Activated CD8-positive, alpha-beta T cell treated with anti-CD3 and anti-CD28 coated beads for 36 hours (primary cell): ENCODE data around the gene ZNF451. TPM values are rescaled to one million over a fixed set of nuclear protein-coding genes. Genes with fewer than 3 reads are reported as not detected.
"Not testable (repeated sequence)": the region's sequence is repeated elsewhere in the genome, so short reads cannot be mapped to it uniquely, and the experiment has no call there.

Source experiments
- ATAC-seq: fragments of 200-7000 bp; cut with Tn5 transposase; one replicate; pipeline ENCODE4 v1.10.0; 2021; ENCODE audit warnings: mild to moderate bottlenecking, moderate library complexity
- CTCF ChIA-PET: fragments of 350-600 bp; sonication (Branson Sonifier 250); formaldehyde crosslinking; loops from one replicate; lab custom pipeline; 2021; ENCODE audit warnings: antibody characterized with exemption; lab: Charles Lee
- POLR2A ChIA-PET: fragments of 350-600 bp; sonication (Branson Sonifier 250); formaldehyde crosslinking; loops from one replicate; lab custom pipeline; 2021; ENCODE audit warnings: antibody characterized with exemption; lab: Charles Lee
- DNase-seq: peaks from one replicate; pipeline ENCODE4 v3.0.0-alpha.2; 2020
- H3K27ac Mint-ChIP-seq: one replicate; pipeline ENCODE4 v1.8.0; 2021; ENCODE audit warnings: mild to moderate bottlenecking, mixed read lengths
- H3K27me3 Mint-ChIP-seq: one replicate; pipeline ENCODE4 v1.8.0; 2021; ENCODE audit warnings: mixed read lengths
- H3K36me3 Mint-ChIP-seq: one replicate; pipeline ENCODE4 v1.8.0; 2021; ENCODE audit warnings: low read depth, mixed read lengths
- H3K4me1 Mint-ChIP-seq: one replicate; pipeline ENCODE4 v1.8.0; 2021; ENCODE audit warnings: low read depth, mixed read lengths
- H3K4me3 Mint-ChIP-seq: one replicate; pipeline ENCODE4 v1.8.0; 2021; ENCODE audit warnings: mild to moderate bottlenecking, moderate library complexity, mixed read lengths
- H3K9me3 Mint-ChIP-seq: one replicate; pipeline ENCODE4 v1.8.0; 2021; ENCODE audit warnings: mixed read lengths
- intact Hi-C: fragments of 100-400 bp; cut with micrococcal nuclease; formaldehyde crosslinking; loops from one replicate; pipeline ENCODE4 v1.10.0; 2022
- total RNA-seq, 2 experiments: library from RNA; stranded (reverse); gene quantifications; one replicate each; pipeline ENCODE4 v1.2.3, GENCODE V29; 2021
- TF ChIP-seq, protein P1 (sequence below): fragments of 200-600 bp; IDR thresholded peaks from one replicate; pipeline ENCODE4 v1.8.0; 2022; ENCODE audit warnings: antibody characterized with exemption, mild to moderate bottlenecking

The ZNF451 gene, protein sequence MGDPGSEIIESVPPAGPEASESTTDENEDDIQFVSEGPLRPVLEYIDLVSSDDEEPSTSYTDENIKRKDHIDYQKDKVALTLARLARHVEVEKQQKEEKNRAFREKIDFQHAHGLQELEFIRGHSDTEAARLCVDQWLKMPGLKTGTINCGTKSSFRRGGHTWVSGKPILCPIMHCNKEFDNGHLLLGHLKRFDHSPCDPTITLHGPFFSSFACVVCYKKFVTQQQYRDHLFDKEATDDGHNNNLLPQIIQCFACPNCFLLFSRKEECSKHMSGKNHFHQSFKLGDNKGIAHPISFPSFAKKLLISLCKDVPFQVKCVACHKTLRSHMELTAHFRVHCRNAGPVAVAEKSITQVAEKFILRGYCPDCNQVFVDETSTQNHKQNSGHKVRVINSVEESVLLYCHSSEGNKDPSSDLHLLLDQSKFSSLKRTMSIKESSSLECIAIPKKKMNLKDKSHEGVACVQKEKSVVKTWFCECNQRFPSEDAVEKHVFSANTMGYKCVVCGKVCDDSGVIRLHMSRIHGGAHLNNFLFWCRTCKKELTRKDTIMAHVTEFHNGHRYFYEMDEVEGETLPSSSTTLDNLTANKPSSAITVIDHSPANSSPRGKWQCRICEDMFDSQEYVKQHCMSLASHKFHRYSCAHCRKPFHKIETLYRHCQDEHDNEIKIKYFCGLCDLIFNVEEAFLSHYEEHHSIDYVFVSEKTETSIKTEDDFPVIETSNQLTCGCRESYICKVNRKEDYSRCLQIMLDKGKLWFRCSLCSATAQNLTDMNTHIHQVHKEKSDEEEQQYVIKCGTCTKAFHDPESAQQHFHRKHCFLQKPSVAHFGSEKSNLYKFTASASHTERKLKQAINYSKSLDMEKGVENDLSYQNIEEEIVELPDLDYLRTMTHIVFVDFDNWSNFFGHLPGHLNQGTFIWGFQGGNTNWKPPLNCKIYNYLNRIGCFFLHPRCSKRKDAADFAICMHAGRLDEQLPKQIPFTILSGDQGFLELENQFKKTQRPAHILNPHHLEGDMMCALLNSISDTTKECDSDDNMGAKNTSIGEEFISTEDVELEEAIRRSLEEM
- 10 to 100 TPM; 44.4 to 46.8 TPM for total RNA-seq

DNA sequence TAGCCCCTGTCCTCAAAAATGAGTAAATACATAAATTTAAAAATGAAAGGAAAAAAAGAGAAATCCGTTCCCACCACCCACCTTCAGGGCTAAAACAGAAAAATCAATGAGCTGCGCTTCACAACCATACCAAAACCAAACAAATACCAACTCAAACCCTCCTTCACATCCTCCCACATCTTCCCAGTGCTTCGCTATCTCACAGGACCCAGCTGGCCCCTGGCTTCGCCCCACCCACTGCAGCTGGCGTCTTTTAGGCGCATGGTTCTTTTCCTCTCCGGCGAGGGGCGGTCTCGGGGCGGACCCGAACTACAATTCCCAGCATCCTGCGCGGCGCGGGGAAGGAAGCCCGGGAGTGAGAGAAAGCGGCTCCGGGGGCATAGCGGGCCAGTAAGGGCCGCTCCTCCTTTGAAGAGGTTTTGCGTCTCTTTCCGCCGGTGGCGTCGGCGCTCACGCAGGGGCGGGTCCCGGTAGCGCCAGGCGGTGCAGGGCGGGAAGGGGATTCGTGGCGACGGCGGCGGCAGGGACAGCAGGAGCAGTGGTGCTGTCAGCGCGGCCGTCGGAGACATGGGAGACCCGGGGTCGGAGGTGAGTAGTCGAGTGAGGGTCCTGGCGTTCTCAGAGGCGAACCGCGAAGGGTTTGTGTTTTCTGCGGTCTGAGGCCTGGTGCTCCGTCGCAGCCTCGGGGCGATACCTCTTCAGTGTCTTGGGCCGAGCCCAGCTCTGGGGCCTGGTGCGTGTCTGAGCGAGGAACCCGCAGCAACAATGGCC lies at the start of gene ZNF451:
ZNF451 (plus strand) TSS at position 502 of the 771 bp plus-strand sequence; CDS start at position 568, 66 bp downstream.
- Mint-ChIP-seq H3K36me3 (peaks cover 18% of the 10 kb centered on the region), H3K9me3 (no peaks in the 10 kb centered on the region), H3K27ac (peak within 1 kb of the TSS; percentile 86), H3K4me3 (peak within 1 kb of the TSS; percentile 78), H3K4me1 (peaks cover 32% of the 10 kb centered on the region), H3K27me3 (no peaks in the 10 kb centered on the region)
- CTCF ChIA-PET: interaction anchor here (0.7 kb wide), 1 partner anchor 44 kb away, joined by 3 read pairs; no protein-coding TSS in a partner anchor
- DNase-seq (peak; percentile 98), ATAC-seq (peak; percentile 96)
- intact Hi-C loops: loop anchor here (10.0 kb wide), 1 partner anchor 225 kb away; the partner anchor contains the start of gene PRIM2
- TF ChIP-seq, protein P1, sequence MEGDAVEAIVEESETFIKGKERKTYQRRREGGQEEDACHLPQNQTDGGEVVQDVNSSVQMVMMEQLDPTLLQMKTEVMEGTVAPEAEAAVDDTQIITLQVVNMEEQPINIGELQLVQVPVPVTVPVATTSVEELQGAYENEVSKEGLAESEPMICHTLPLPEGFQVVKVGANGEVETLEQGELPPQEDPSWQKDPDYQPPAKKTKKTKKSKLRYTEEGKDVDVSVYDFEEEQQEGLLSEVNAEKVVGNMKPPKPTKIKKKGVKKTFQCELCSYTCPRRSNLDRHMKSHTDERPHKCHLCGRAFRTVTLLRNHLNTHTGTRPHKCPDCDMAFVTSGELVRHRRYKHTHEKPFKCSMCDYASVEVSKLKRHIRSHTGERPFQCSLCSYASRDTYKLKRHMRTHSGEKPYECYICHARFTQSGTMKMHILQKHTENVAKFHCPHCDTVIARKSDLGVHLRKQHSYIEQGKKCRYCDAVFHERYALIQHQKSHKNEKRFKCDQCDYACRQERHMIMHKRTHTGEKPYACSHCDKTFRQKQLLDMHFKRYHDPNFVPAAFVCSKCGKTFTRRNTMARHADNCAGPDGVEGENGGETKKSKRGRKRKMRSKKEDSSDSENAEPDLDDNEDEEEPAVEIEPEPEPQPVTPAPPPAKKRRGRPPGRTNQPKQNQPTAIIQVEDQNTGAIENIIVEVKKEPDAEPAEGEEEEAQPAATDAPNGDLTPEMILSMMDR: no peak
- POLR2A ChIA-PET: interaction anchor here (0.6 to 1.4 kb wide), 3 partner anchors 46 to 81 kb away, joined by 3 read pairs; no protein-coding TSS in a partner anchor

DNA sequence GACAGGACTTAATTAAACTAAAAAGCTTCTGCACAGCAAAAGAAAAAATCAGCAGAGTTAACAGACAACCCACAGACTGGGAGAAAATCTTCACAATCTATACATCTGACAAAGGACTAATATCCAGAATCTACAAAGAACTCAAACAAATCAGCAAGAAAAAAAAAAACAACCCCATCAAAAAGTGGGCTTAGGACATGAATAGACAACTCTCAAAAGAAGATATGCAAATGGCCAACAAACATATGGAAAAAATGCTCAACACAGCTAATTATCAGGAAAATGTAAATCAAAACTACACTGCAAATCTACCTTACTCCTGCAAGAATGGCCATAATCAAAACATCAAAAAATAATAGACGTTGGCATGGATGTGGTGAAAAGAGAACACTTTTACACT lies 45.9 kb upstream of the ZNF451 start:
- ATAC-seq, H3K4me3 Mint-ChIP-seq, H3K9me3 Mint-ChIP-seq, intact Hi-C loops, DNase-seq, CTCF ChIA-PET, H3K27ac Mint-ChIP-seq: not testable (repeated sequence)
- Mint-ChIP-seq H3K36me3 (peaks cover 11% of the 10 kb centered on the region), H3K4me1 (peaks cover 15% of the 10 kb centered on the region), H3K27me3 (peaks cover 33% of the 10 kb centered on the region)
- POLR2A ChIA-PET: interaction anchor here (0.6 kb wide), 1 partner anchor 45 kb away, joined by 3 read pairs; no protein-coding TSS in a partner anchor

DNA sequence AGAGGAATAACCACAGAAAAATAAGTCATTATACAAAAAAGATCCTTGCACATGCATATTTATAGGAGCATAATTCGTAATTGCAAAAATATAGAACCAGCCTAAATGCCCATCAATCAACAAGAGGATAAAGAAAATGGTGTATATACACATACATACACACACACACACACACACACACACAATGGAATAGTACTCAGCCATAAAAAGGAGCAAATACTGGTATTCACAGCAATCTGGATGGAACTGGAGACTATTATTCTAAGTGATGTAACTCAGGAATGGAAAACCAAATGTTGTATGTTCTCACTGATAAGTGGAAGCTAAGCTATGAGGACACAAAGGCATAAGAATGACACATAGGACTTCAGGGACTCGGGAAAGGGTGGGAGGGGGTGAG lies 45.4 kb upstream of the ZNF451 start:
- TF ChIP-seq, protein P1: no peak
- CTCF ChIA-PET: no interaction called here
- peaks cover 33% of the 10 kb centered on the region for H3K27me3 Mint-ChIP-seq
- H3K4me3 Mint-ChIP-seq: no peak overlapping the region
- peaks cover 15% of the 10 kb centered on the region for H3K36me3 Mint-ChIP-seq
- ATAC-seq (no peak), DNase-seq (no peak)
- H3K9me3 Mint-ChIP-seq: no peaks in the 10 kb centered on the region
- H3K27ac Mint-ChIP-seq: no peak overlapping the region
- intact Hi-C loops: no loop called here
- H3K4me1 Mint-ChIP-seq: peaks cover 21% of the 10 kb centered on the region
- POLR2A ChIA-PET: no interaction called here

DNA sequence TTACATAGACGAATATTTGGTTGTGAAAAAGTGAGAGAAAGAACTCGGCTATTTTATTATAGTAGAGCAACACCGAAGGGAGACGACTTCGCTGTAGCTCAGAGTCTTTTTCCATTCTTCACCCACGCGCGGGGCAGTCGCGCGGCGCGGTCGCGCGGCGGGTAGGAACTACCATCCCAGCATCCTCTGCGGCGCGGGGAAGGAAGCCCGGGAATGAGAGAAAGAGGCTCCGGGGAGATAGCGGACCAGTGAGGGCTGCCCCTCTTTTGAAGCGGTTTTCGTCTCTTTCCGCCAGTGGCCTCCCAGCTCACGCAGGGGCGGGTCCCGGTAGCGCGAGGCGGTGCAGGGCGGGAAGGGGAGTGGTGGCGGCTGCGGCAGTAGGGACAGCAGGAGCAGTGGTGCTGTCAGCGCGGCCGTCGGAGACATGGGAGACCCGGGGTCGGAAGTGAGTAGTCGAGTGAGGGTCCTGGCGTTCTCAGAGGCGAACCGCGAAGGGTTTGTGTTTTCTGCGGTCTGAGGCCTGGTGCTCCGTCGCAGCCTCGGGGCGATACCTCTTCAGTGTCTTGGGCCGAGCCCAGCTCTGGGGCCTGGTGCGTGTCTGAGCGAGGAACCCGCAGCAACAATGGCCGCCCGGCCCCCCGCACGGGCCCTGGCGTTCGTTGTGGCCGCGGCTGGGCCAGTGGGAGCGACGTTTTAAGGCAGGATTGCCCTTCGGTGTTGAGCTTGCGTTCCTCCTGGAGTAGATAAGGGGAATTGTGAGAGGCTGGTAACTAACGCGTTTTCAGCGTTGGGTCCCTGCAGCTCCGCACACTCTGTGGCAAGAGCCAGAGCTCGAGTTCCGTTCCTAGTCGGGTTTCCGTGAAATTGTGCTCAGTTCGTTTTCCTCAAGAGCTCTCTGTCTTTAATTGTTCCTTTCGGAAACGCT lies 43.4 kb upstream of the ZNF451 start, which contains the start of gene KIAA1586:
KIAA1586 (plus strand) TSS at position 362 of the 925 bp plus-strand sequence; CDS start at position 425, 63 bp downstream.
- CTCF ChIA-PET: interaction anchor here (0.8 to 1.6 kb wide), 9 partner anchors 11 to 270 kb away, joined by 3 to 9 read pairs (median 5); partner anchors contain the start of genes BEND6, PRIM2 and RAB23
- peak; percentile 92 for ATAC-seq
- Mint-ChIP-seq H3K36me3 (peaks cover 29% of the 10 kb centered on the region), H3K27me3 (peaks cover 24% of the 10 kb centered on the region), H3K27ac (peak within 1 kb of the TSS; percentile 91), H3K4me3 (peak within 1 kb of the TSS; percentile 87), H3K4me1 (peaks cover 28% of the 10 kb centered on the region)
- H3K9me3 Mint-ChIP-seq, intact Hi-C loops, POLR2A ChIA-PET: not testable (repeated sequence)
- peak; percentile 85 for DNase-seq

DNA sequence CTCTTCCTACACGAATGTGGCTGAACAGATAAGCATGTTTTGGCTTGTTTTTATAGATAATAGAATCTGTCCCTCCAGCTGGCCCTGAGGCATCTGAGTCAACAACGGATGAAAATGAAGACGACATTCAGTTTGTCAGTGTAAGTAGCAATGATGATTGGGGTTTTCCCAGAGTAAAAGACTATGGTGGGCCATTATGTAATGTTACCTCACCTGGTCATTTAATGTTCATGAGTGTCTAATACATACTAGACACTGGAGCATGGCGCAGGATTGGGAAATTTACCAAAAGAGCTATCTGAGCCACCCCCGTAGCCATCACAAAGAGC lies 42.8 kb upstream of the ZNF451 start:
- intact Hi-C loops, H3K9me3 Mint-ChIP-seq, POLR2A ChIA-PET, CTCF ChIA-PET, H3K27ac Mint-ChIP-seq, H3K4me3 Mint-ChIP-seq, DNase-seq: not testable (repeated sequence)
- peaks cover 28% of the 10 kb centered on the region for H3K4me1 Mint-ChIP-seq
- ATAC-seq: peak; percentile 29
- H3K27me3 Mint-ChIP-seq: peaks cover 22% of the 10 kb centered on the region
- H3K36me3 Mint-ChIP-seq: peaks cover 31% of the 10 kb centered on the region

DNA sequence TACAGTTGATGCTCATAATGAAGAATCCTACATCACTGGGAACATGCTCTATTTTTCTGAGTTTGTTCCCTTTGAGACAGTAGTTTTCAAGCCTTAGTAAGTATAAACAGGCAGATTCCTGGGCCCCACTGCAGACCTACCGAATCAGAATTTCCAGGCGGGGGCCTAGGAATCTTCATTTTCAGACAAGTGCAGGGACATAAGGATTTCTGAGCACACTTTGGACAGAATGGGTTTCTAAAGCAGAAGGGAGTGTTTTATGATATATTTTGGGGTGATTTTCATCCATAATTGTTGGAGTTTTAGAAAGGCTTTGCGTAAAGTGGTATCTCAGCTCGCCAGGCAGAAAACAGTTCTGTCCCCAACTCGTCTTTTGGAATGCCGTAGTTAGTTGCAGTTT lies 42.1 kb upstream of the ZNF451 start:
- Mint-ChIP-seq H3K4me3 (peak overlapping the region; percentile 62), H3K36me3 (peaks cover 33% of the 10 kb centered on the region), H3K4me1 (peaks cover 28% of the 10 kb centered on the region), H3K27ac (peak overlapping the region; percentile 39), H3K27me3 (peaks cover 21% of the 10 kb centered on the region)
- CTCF ChIA-PET, DNase-seq, POLR2A ChIA-PET, intact Hi-C loops, ATAC-seq, H3K9me3 Mint-ChIP-seq: not testable (repeated sequence)
